Measurements from ENCODE around the gene PCDH9.
A peak's percentile ranks its signal among the peaks of the same experiment; 100 is the strongest.

The PCDH9 gene

GRCh38 chr13:67224148-67224846 lies 5.8 kb downstream of the PCDH9 start:
- peak; percentile 93 for DNase-seq (ENCODE audit: low spot score)

- no peak for DNase-seq (ENCODE audit: low spot score)
Measured at GRCh38 chr13:67223742-67224141, 6.4 kb downstream of the PCDH9 start.

- DNase-seq (ENCODE audit: low spot score): no peak
Measured at GRCh38 chr13:67223024-67223423, 7.1 kb downstream of the PCDH9 start.

- DNase-seq (ENCODE audit: low spot score): no peak
Measured at GRCh38 chr13:67221630-67222226, 8.4 kb downstream of the PCDH9 start.

- DNase-seq (ENCODE audit: low spot score): no peak
Measured at GRCh38 chr13:67219113-67219512, 11.0 kb downstream of the PCDH9 start.

GRCh38 chr13:67217880-67218279 lies 12.3 kb downstream of the PCDH9 start:
- no peak for DNase-seq (ENCODE audit: low spot score)

- no peak for DNase-seq (ENCODE audit: low spot score)
Measured at GRCh38 chr13:67216864-67217263, 13.3 kb downstream of the PCDH9 start.

GRCh38 chr13:67210208-67210607 lies 19.9 kb downstream of the PCDH9 start:
- DNase-seq (ENCODE audit: low spot score): no peak

GRCh38 chr13:67208552-67208951 lies 21.6 kb downstream of the PCDH9 start:
- DNase-seq (ENCODE audit: low spot score): no peak

- DNase-seq (ENCODE audit: low spot score): no peak
Measured at GRCh38 chr13:67204764-67205163, 25.4 kb downstream of the PCDH9 start.

GRCh38 chr13:67200605-67201004 lies 29.5 kb downstream of the PCDH9 start:
- no peak for DNase-seq (ENCODE audit: low spot score)

GRCh38 chr13:67200183-67200582 lies 30.0 kb downstream of the PCDH9 start:
- no peak for DNase-seq (ENCODE audit: low spot score)

GRCh38 chr13:67197704-67198103 lies 32.4 kb downstream of the PCDH9 start:
- DNase-seq (ENCODE audit: low spot score): no peak

- DNase-seq (ENCODE audit: low spot score): no peak
Measured at GRCh38 chr13:67193979-67194378, 36.2 kb downstream of the PCDH9 start.

- no peak for DNase-seq (ENCODE audit: low spot score)
Measured at GRCh38 chr13:67192751-67193150, 37.4 kb downstream of the PCDH9 start.

- no peak for DNase-seq (ENCODE audit: low spot score)
Measured at GRCh38 chr13:67186995-67187569, 43.1 kb downstream of the PCDH9 start.

- DNase-seq (ENCODE audit: low spot score): no peak
Measured at GRCh38 chr13:67184247-67184646, 45.9 kb downstream of the PCDH9 start.

- no peak for DNase-seq (ENCODE audit: low spot score)
Measured at GRCh38 chr13:67183151-67183550, 47.0 kb downstream of the PCDH9 start.

- DNase-seq (ENCODE audit: low spot score): no peak
Measured at GRCh38 chr13:67175836-67176459, 54.2 kb downstream of the PCDH9 start.

- no peak for DNase-seq (ENCODE audit: low spot score)
Measured at GRCh38 chr13:67168384-67168783, 61.8 kb downstream of the PCDH9 start.

- no peak for DNase-seq (ENCODE audit: low spot score)
Measured at GRCh38 chr13:67167420-67167819, 62.7 kb downstream of the PCDH9 start.

GRCh38 chr13:67161176-67161575 lies 69.0 kb downstream of the PCDH9 start:
- no peak for DNase-seq (ENCODE audit: low spot score)

- no peak for DNase-seq (ENCODE audit: low spot score)
Measured at GRCh38 chr13:67158903-67159302, 71.2 kb downstream of the PCDH9 start.

Measured in putamen (tissue), 1 donor.